HepG2 (cell line): ENCODE data around the gene PTGER3. TPM values are rescaled to one million over a fixed set of nuclear protein-coding genes. Genes with fewer than 3 reads are reported as not detected.

Experiments used
- ATAC-seq: fragments of 200-7000 bp; cut with Tn5 transposase; 3 replicates; pipeline ENCODE4 v1.9.1; 2020; ENCODE audit warnings: mild to moderate bottlenecking, moderate library complexity
- BruUV-seq: library from RNA; stranded (reverse); fragments of 400-500 nt; replicated peaks from 2 replicates; lab custom pipeline; 2021; lab: Mats Ljungman, UMichigan
- CTCF ChIA-PET: fragments of 300-600 bp; formaldehyde crosslinking; extraction: SDS; loops from one replicate; lab custom pipeline; 2021; ENCODE audit warnings: low total read pairs, inconsistent platforms, low intra/inter-chr PET ratio; lab: Yijun Ruan, JAX
- POLR2A ChIA-PET: fragments of 350-600 bp; sonication (Branson Sonifier 250); formaldehyde crosslinking; loops from one replicate; lab custom pipeline; 2020; ENCODE audit warnings: antibody characterized with exemption, inconsistent platforms; lab: Yijun Ruan, JAX
- DNase-seq: peaks from one replicate; pipeline ENCODE4 v3.0.0-alpha.2; 2015; ENCODE audit warnings: low spot score
- FAIRE-seq: peaks from 3 replicates; lab custom pipeline; 2011; peaks lifted over from hg19 to GRCh38; lab: Jason Lieb, UNC
- H2AFZ ChIP-seq: one replicate; pipeline ENCODE4 v1.6.1; 2011; ENCODE audit warnings: low read length, inconsistent platforms
- H3K27ac ChIP-seq: fragments of 300-600 bp; 3 replicates; pipeline ENCODE4 v1.8.0; 2011; ENCODE audit warnings: mixed run types, mild to moderate bottlenecking, mixed read lengths, low read length, inconsistent platforms; ENCODE audit not compliant: insufficient read depth; ENCODE audit errors: extremely low read length
- H3K27me3 ChIP-seq, 2 experiments: fragments of 200-600 bp in 1 of 2; 2 replicates in 1 of 2; 3 replicates in 1 of 2; pipeline versions ENCODE4 v1.6.0 to v1.8.0; 2011; ENCODE audit warnings: low read length in 2 of 2, mild to moderate bottlenecking in 2 of 2, moderate library complexity in 2 of 2, inconsistent platforms in 1 of 2; ENCODE audit not compliant: insufficient read depth in 2 of 2, control insufficient read depth in 1 of 2
- H3K36me3 ChIP-seq, 2 experiments: fragments of 200-600 bp in 1 of 2; replicated peaks in 1 of 2; 2 replicates in 1 of 2; 3 replicates in 1 of 2; pipeline versions ENCODE4 v1.5.1 to v1.8.0; 2011; ENCODE audit warnings: low read length in 2 of 2, inconsistent platforms in 1 of 2; ENCODE audit not compliant: insufficient read depth in 2 of 2, control insufficient read depth in 1 of 2
- H3K4me1 ChIP-seq: 2 replicates; pipeline ENCODE4 v1.5.1; 2012; ENCODE audit warnings: low read length, inconsistent platforms; ENCODE audit not compliant: insufficient read depth
- H3K4me2 ChIP-seq: 2 replicates; pipeline ENCODE4 v1.6.0; 2011; ENCODE audit warnings: low read depth, low read length, inconsistent platforms
- H3K4me3 ChIP-seq, 3 experiments: fragments of 200-600 bp in 1 of 3; sonication (generic), shearing (Covaris generic) in 1 of 3; replicated peaks in 1 of 3; 2 replicates each; pipeline ENCODE4 v1.5.1; 2011 to 2016; ENCODE audit warnings: low read length in 3 of 3, inconsistent platforms in 2 of 3, low read depth in 2 of 3, mild to moderate bottlenecking in 2 of 3, control low read depth in 1 of 3, mixed read lengths in 1 of 3; ENCODE audit not compliant: insufficient read depth in 1 of 3
- H3K79me2 ChIP-seq: one replicate; pipeline ENCODE4 v1.6.1; 2011; ENCODE audit warnings: low read length, inconsistent platforms; ENCODE audit not compliant: insufficient read depth
- H3K9ac ChIP-seq: 2 replicates; pipeline ENCODE4 v1.6.0; 2011; ENCODE audit warnings: mild to moderate bottlenecking, low read depth, low read length, inconsistent platforms; ENCODE audit not compliant: insufficient read depth
- H3K9me3 ChIP-seq: 2 replicates; pipeline ENCODE4 v1.5.1; 2012; ENCODE audit warnings: mild to moderate bottlenecking, low read length
- H4K20me1 ChIP-seq: 2 replicates; pipeline ENCODE4 v1.6.0; 2011; ENCODE audit warnings: inconsistent platforms, mild to moderate bottlenecking, low read length, moderate library complexity; ENCODE audit not compliant: insufficient read depth
- KDM1A ChIP-seq: IDR thresholded peaks from 2 replicates; pipeline ENCODE4 v1.6.1; 2016; ENCODE audit warnings: missing compliant biosample characterization
- NFE2L1 ChIP-seq: sonication (generic); formaldehyde crosslinking; IDR thresholded peaks from 2 replicates; pipeline ENCODE4 v1.4.0; 2020; ENCODE audit warnings: missing genetic modification reagents, mild to moderate bottlenecking, borderline replicate concordance
- PBX3 ChIP-seq: sonication (generic); formaldehyde crosslinking; IDR thresholded peaks from 2 replicates; pipeline ENCODE4 v1.8.1; 2023; ENCODE audit warnings: missing genetic modification reagents, inconsistent platforms, borderline replicate concordance
- PHF8 ChIP-seq: sonication (generic); formaldehyde crosslinking; IDR thresholded peaks from 2 replicates; pipeline ENCODE4 v1.5.0; 2020; ENCODE audit warnings: missing genetic modification reagents
- ZNF264 ChIP-seq: sonication (generic); formaldehyde crosslinking; IDR thresholded peaks from 2 replicates; pipeline ENCODE4 v1.4.0; 2020; ENCODE audit warnings: missing genetic modification reagents
- ZNF512B ChIP-seq: sonication (generic); formaldehyde crosslinking; IDR thresholded peaks from 2 replicates; pipeline ENCODE4 v1.5.1; 2020; ENCODE audit warnings: missing genetic modification reagents, mild to moderate bottlenecking, borderline replicate concordance
- ZNF570 ChIP-seq: sonication (generic); formaldehyde crosslinking; IDR thresholded peaks from 2 replicates; pipeline ENCODE4 v1.4.0; 2020; ENCODE audit warnings: mild to moderate bottlenecking, missing genetic modification reagents, borderline replicate concordance
- WGBS: methylation state at CpG from one replicate; pipeline ENCODE4 v1.1.6; 2017; ENCODE audit warnings: low lambda C conversion rate; 5-methylcytosine and 5-hydroxymethylcytosine counted together
- in situ Hi-C: cut with HindIII; loops from 2 replicates; pipeline ENCODE4 v1.10.0; 2017; ENCODE audit warnings: low pct_unique_long_range_greater_than_20kb; ENCODE audit not compliant: extremely low pct_ligation_motif_present
- intact Hi-C: fragments of 100-400 bp; cut with micrococcal nuclease; formaldehyde crosslinking; loops from one replicate; pipeline ENCODE4 v1.10.0; 2022; ENCODE audit not compliant: unreplicated experiment
- polyA plus RNA-seq, 8 experiments: library from polyadenylated mRNA; depleted of rRNA in 3 of 8; stranded (reverse) in 7 of 8; unstranded in 1 of 8; fragments of >200 nt; fragmentation: Illumina TruSeq in 4 of 8; extraction: Trizol in 4 of 8; gene quantifications; 2 replicates each; pipeline versions ENCODE4 v1.2.1 to v1.2.3, GENCODE V29; 2011 to 2016; ENCODE audit warnings: low read depth in 4 of 8, missing spikeins in 1 of 8, mixed read lengths in 1 of 8; ENCODE audit not compliant: insufficient read depth in 1 of 8
- total RNA-seq, 5 experiments: library from RNA; depleted of rRNA; stranded (reverse); fragments of >200 nt; fragmentation: Illumina TruSeq; extraction: Trizol; gene quantifications; 2 replicates each; pipeline ENCODE4 v1.2.3, GENCODE V29; 2016; ENCODE audit warnings: low read depth in 1 of 5

Gene PTGER3
- total and polyA plus RNA-seq, 2 of the 13 experiments (the other 11 are each of a cell fraction or from before 2014, with no cell fraction given): 0.01 TPM; not detected in 1

GRCh38 chr1:71026093-71026492 is 21.5 kb downstream of the PTGER3 start:
- Histone ChIP-seq H3K4me3 (no peak overlapping the region), H3K4me1 (no peaks in the 10 kb centered on the region), H3K79me2 (no peaks in the 10 kb centered on the region), H4K20me1 (no peaks in the 10 kb centered on the region), H3K27me3 (no peaks in the 10 kb centered on the region), H3K9ac (no peak overlapping the region), H3K36me3 (no peaks in the 10 kb centered on the region), H2AFZ (no peak overlapping the region), H3K27ac (no peak overlapping the region), H3K4me2 (no peak overlapping the region), H3K9me3 (no peaks in the 10 kb centered on the region)
- POLR2A ChIA-PET: no interaction called here
- ATAC-seq (no peak), FAIRE-seq (no peak), DNase-seq (no peak)
- TF ChIP-seq ZNF570 (CRISPR knock-in tag) (no peak), ZNF264 (CRISPR knock-in tag) (no peak), NFE2L1 (CRISPR knock-in tag) (no peak), KDM1A (CRISPR knock-in tag) (no peak), PBX3 (CRISPR knock-in tag) (no peak), PHF8 (CRISPR knock-in tag) (no peak), ZNF512B (no peak)
- intact Hi-C loops: no loop called here
- 4% methylated on average over 4 of the region's 4 CpGs for WGBS
- in situ Hi-C loops: no loop called here
- CTCF ChIA-PET: no interaction called here
- no TSS peak for BruUV-seq
